Endodermal cell (in vitro differentiated cells): Measurements from ENCODE around the gene DYNC1H1. TPM values are rescaled to one million over a fixed set of nuclear protein-coding genes. Genes with fewer than 3 reads are reported as not detected.
"Not testable (repeated sequence)": the region's sequence is repeated elsewhere in the genome, so short reads cannot be mapped to it uniquely, and the experiment has no call there.

Experiments
- DNase-seq: peaks from one replicate; pipeline ENCODE4 v3.0.0-alpha.2; 2017
- H3K27ac ChIP-seq: 2 replicates; pipeline ENCODE4 v1.5.1; 2013; ENCODE audit warnings: mild to moderate bottlenecking, low read depth, low read length, moderate library complexity
- H3K27me3 ChIP-seq: 2 replicates; pipeline ENCODE4 v1.6.1; 2013; ENCODE audit warnings: mild to moderate bottlenecking, low read length, moderate library complexity; ENCODE audit not compliant: insufficient read depth, control insufficient read depth, poor library complexity, severe bottlenecking
- H3K36me3 ChIP-seq: 2 replicates; pipeline ENCODE4 v1.7.0; 2013; ENCODE audit warnings: mild to moderate bottlenecking, low read length, moderate library complexity; ENCODE audit not compliant: control insufficient read depth, insufficient read depth
- H3K4me1 ChIP-seq: one replicate; pipeline ENCODE4 v1.7.0; 2013; ENCODE audit warnings: low read length; ENCODE audit not compliant: control insufficient read depth, insufficient read depth
- H3K4me3 ChIP-seq: 2 replicates; pipeline ENCODE4 v1.5.1; 2013; ENCODE audit warnings: mild to moderate bottlenecking, low read length, moderate library complexity
- H3K9ac ChIP-seq: 2 replicates; pipeline ENCODE4 v1.6.1; 2013; ENCODE audit warnings: mild to moderate bottlenecking, low read length, moderate library complexity; ENCODE audit not compliant: poor library complexity, severe bottlenecking; ENCODE audit errors: extremely low read depth
- H3K9me3 ChIP-seq: 2 replicates; pipeline ENCODE4 v1.6.1; 2013; ENCODE audit warnings: mild to moderate bottlenecking, low read length, moderate library complexity; ENCODE audit not compliant: control insufficient read depth
- H3K27ac Mint-ChIP-seq: 2 replicates; pipeline ENCODE4 v1.8.0; 2020; ENCODE audit warnings: mixed read lengths
- H3K27me3 Mint-ChIP-seq: 2 replicates; pipeline ENCODE4 v1.8.0; 2021; ENCODE audit warnings: mild to moderate bottlenecking, mixed read lengths; ENCODE audit not compliant: insufficient read depth
- H3K36me3 Mint-ChIP-seq: 2 replicates; pipeline ENCODE4 v1.8.0; 2020; ENCODE audit warnings: low read depth, mixed read lengths
- H3K4me1 Mint-ChIP-seq: 2 replicates; pipeline ENCODE4 v1.8.0; 2020; ENCODE audit warnings: mixed read lengths
- H3K4me3 Mint-ChIP-seq: 2 replicates; pipeline ENCODE4 v1.8.0; 2020; ENCODE audit warnings: mild to moderate bottlenecking, moderate library complexity, mixed read lengths
- H3K9me3 Mint-ChIP-seq: 2 replicates; pipeline ENCODE4 v1.8.0; 2020; ENCODE audit warnings: mild to moderate bottlenecking, mixed read lengths
- CTCF ChIP-seq: fragments of 200-600 bp; sonication (generic); conservative IDR thresholded peaks from 2 replicates; pipeline ENCODE4 v1.5.0; 2021; ENCODE audit warnings: antibody characterized with exemption, mild to moderate bottlenecking
- WGBS, 2 experiments: methylation state at CpG; one replicate each; pipeline versions ENCODE4 v1.1.5 to v1.1.7; 2013; ENCODE audit warnings: missing lambda C conversion rate in 2 of 2, mixed read lengths in 1 of 2; ENCODE audit not compliant: insufficient coverage in 1 of 2, insufficient read length in 1 of 2; 5-methylcytosine and 5-hydroxymethylcytosine counted together
- total RNA-seq, 2 donors: library from RNA; stranded (reverse); fragmentation: NEBNext Ultra II Directional in 1 of 2; extraction: Animal tissue kit (Norgen Biotek cat#: 25700) in 1 of 2; gene quantifications; 2 replicates in 1 of 2; 3 replicates in 1 of 2; pipeline ENCODE4 v1.2.1, GENCODE V29; 2021

Gene DYNC1H1
- total RNA-seq, 2 donors from 2014 or later: 438 to 443 TPM

DNA sequence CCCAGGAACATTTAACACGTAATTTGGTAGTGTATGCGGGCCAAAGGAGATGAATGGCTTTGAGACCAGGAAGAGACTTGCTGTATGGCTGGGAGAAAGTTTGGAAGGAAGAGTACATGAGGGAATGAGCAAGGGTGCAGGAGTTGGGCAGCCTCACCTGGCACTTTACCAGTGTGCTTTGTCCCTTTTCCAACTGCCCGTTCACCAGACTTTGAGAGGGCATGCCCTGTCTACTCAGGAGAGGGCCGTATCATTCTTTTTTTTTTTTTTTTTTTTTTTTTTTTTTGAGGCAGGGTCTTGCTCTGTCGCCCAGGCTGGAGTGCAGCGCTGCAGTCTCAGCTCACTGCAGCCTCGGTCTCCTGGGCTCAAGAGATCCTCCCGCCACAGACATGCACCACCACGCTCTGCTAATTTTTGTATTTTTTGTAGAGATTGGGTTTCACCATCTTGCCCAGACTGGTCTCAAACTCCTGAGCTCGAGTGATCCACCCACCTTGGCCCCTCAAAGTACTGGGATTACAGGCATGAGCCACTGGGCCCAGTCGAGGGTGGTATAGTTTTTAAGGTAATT, 6.5 kb downstream of the DYNC1H1 start:
- peaks cover 37% of the 10 kb centered on the region for H3K36me3 ChIP-seq
- H3K4me1 ChIP-seq: peaks cover 5% of the 10 kb centered on the region
- WGBS, 2 experiments: 97% methylated on average over 6 to 11 of the region's 11 CpGs
- Mint-ChIP-seq H3K36me3 (peaks cover 34% of the 10 kb centered on the region), H3K4me3 (no peak overlapping the region), H3K9me3 (no peaks in the 10 kb centered on the region), H3K27ac (peak overlapping the region; percentile 26), H3K27me3 (no peaks in the 10 kb centered on the region), H3K4me1 (peaks cover 13% of the 10 kb centered on the region)
- no peak for DNase-seq
- no peaks in the 10 kb centered on the region for H3K27me3 ChIP-seq
- H3K9ac ChIP-seq: no peak overlapping the region
- H3K9me3 ChIP-seq: no peaks in the 10 kb centered on the region
- TF ChIP-seq CTCF: no peak
- no peak overlapping the region for H3K27ac ChIP-seq
- H3K4me3 ChIP-seq: no peak overlapping the region

GRCh38 chr14:101971458-101971857, 7.1 kb downstream of the DYNC1H1 start:
- H3K9ac ChIP-seq, H3K4me3 Mint-ChIP-seq, H3K27me3 ChIP-seq, DNase-seq, H3K9me3 Mint-ChIP-seq, H3K27me3 Mint-ChIP-seq, H3K4me1 ChIP-seq, H3K27ac Mint-ChIP-seq, H3K27ac ChIP-seq, H3K4me3 ChIP-seq, H3K9me3 ChIP-seq: not testable (repeated sequence)
- Mint-ChIP-seq H3K4me1 (peaks cover 11% of the 10 kb centered on the region), H3K36me3 (peaks cover 35% of the 10 kb centered on the region)
- WGBS, 2 experiments: 90 to 100% methylated on average over 1 to 2 of the region's 2 CpGs
- peaks cover 43% of the 10 kb centered on the region for H3K36me3 ChIP-seq

- H3K4me1 ChIP-seq: peaks cover 5% of the 10 kb centered on the region
- H3K27ac ChIP-seq: no peak overlapping the region
- DNase-seq: peak; percentile 71
- H3K9me3 ChIP-seq: no peaks in the 10 kb centered on the region
- H3K4me3 ChIP-seq: no peak overlapping the region
- peaks cover 51% of the 10 kb centered on the region for H3K36me3 ChIP-seq
- Mint-ChIP-seq H3K27me3 (no peaks in the 10 kb centered on the region), H3K4me3 (no peak overlapping the region), H3K36me3 (peaks cover 43% of the 10 kb centered on the region), H3K27ac (peak overlapping the region; percentile 77), H3K9me3 (no peaks in the 10 kb centered on the region), H3K4me1 (peaks cover 7% of the 10 kb centered on the region)
- H3K27me3 ChIP-seq: no peaks in the 10 kb centered on the region
- no peak for TF ChIP-seq CTCF
- 74 to 77% methylated on average over 10 of the region's 10 CpGs for WGBS, 2 experiments
- H3K9ac ChIP-seq: peak overlapping the region; percentile 6
Observed at GRCh38 chr14:101972126-101972866, 7.9 kb downstream of the DYNC1H1 start.
